HCT116 (cell line): ENCODE results near the gene PARP9. TPM values are rescaled to one million over a fixed set of nuclear protein-coding genes. Genes with fewer than 3 reads are reported as not detected.

Source experiments
- ATAC-seq: fragments of 200-7000 bp; cut with Tn5 transposase; 2 replicates; pipeline ENCODE4 v1.9.1; 2020; ENCODE audit warnings: mild to moderate bottlenecking, moderate library complexity
- BruUV-seq: library from RNA; stranded (reverse); fragments of 400-500 nt; replicated peaks from 2 replicates; lab custom pipeline; 2021; lab: Mats Ljungman, UMichigan
- CTCF ChIA-PET: fragments of 300-600 bp; sonication (Branson Sonifier 250); formaldehyde crosslinking; loops from one replicate; lab custom pipeline; 2021; ENCODE audit warnings: antibody characterized with exemption; lab: Charles Lee
- POLR2A ChIA-PET: fragments of 300-600, 350-600 bp; sonication (Branson Sonifier 250); formaldehyde crosslinking; loops from one replicate; lab custom pipeline; 2021; ENCODE audit warnings: antibody characterized with exemption; lab: Charles Lee
- RAD21 ChIA-PET, 2 experiments: fragments of 300-600 bp; sonication (Branson Sonifier 250); formaldehyde crosslinking; loops; one replicate each; lab custom pipeline; 2023; ENCODE audit warnings: low total read pairs in 2 of 2; ENCODE audit not compliant: uncharacterized antibody in 2 of 2, unreplicated experiment in 2 of 2, low non-redundant PET in 1 of 2; lab: Charles Lee
- DNase-seq: peaks from one replicate; pipeline ENCODE4 v3.0.0-alpha.2; 2010; ENCODE audit warnings: low read depth, low spot score
- H2AFZ ChIP-seq: fragments of 200-600 bp; shearing (Covaris generic), sonication (generic); 2 replicates; pipeline ENCODE4 v1.6.1; 2017; ENCODE audit warnings: low read depth, mixed run types, mixed read lengths, antibody characterized with exemption, low read length; ENCODE audit not compliant: poor library complexity, severe bottlenecking
- H3K27ac ChIP-seq: 2 replicates; pipeline ENCODE4 v1.5.1; 2012; ENCODE audit warnings: low read depth, low read length
- H3K27me3 ChIP-seq: fragments of 200-600 bp; sonication (generic); 2 replicates; pipeline ENCODE4 v1.6.1; 2016; ENCODE audit warnings: mixed run types, low read length, mixed read lengths; ENCODE audit not compliant: insufficient read depth
- H3K36me3 ChIP-seq, 2 experiments: fragments of 200-500 bp in 1 of 2; fragments of 200-600 bp in 1 of 2; sonication (Bioruptor generic) in 1 of 2; sonication (generic) in 1 of 2; 2 replicates each; pipeline versions ENCODE4 v1.5.1 to v1.6.1; 2014 to 2016; ENCODE audit warnings: low read length in 2 of 2, inconsistent platforms in 1 of 2, mixed read lengths in 1 of 2, mixed run types in 1 of 2; ENCODE audit not compliant: insufficient read depth in 2 of 2, control insufficient read depth in 1 of 2
- H3K4me1 ChIP-seq, 2 experiments: fragments of 200-600 bp in 1 of 2; sonication (generic) in 1 of 2; 2 replicates each; pipeline versions ENCODE4 v1.5.1 to v1.6.1; 2012 to 2017; ENCODE audit warnings: low read length in 2 of 2, inconsistent platforms in 1 of 2, mild to moderate bottlenecking in 1 of 2, mixed read lengths in 1 of 2, mixed run types in 1 of 2, moderate library complexity in 1 of 2; ENCODE audit not compliant: insufficient read depth in 2 of 2, control insufficient read depth in 1 of 2
- H3K4me2 ChIP-seq: fragments of 200-600 bp; sonication (generic); 2 replicates; pipeline ENCODE4 v1.6.1; 2017; ENCODE audit warnings: mixed run types, low read length, mixed read lengths
- H3K4me3 ChIP-seq, 2 experiments: fragments of 200-600 bp in 1 of 2; sonication (generic) in 1 of 2; replicated peaks in 1 of 2; 2 replicates each; pipeline ENCODE4 v1.5.1; 2011 to 2016; ENCODE audit warnings: low read length in 2 of 2, control low read depth in 1 of 2, low read depth in 1 of 2, mild to moderate bottlenecking in 1 of 2, mixed read lengths in 1 of 2, mixed run types in 1 of 2
- H3K79me2 ChIP-seq: fragments of 200-600 bp; sonication (generic); 2 replicates; pipeline ENCODE4 v1.6.1; 2017; ENCODE audit warnings: mild to moderate bottlenecking, mixed run types, low read length, moderate library complexity, mixed read lengths; ENCODE audit not compliant: insufficient read depth
- H3K9ac ChIP-seq: fragments of 200-600 bp; sonication (generic); 2 replicates; pipeline ENCODE4 v1.6.1; 2016; ENCODE audit warnings: low read length, mixed read lengths
- H3K9me2 ChIP-seq: fragments of 200-600 bp; sonication (generic), shearing (Covaris generic); 2 replicates; pipeline ENCODE4 v1.6.1; 2017; ENCODE audit warnings: mixed run types, mild to moderate bottlenecking, moderate library complexity; ENCODE audit not compliant: insufficient read depth
- H3K9me3 ChIP-seq, 2 experiments: fragments of 200-500 bp in 1 of 2; fragments of 200-600 bp in 1 of 2; sonication (Bioruptor generic) in 1 of 2; sonication (generic) in 1 of 2; 2 replicates each; pipeline ENCODE4 v1.6.1; 2014 to 2017; ENCODE audit warnings: low read length in 2 of 2, mixed read lengths in 2 of 2, inconsistent platforms in 1 of 2, low read depth in 1 of 2, mild to moderate bottlenecking in 1 of 2, mixed run types in 1 of 2, moderate library complexity in 1 of 2; ENCODE audit not compliant: control insufficient read depth in 1 of 2, insufficient read depth in 1 of 2
- H4K20me1 ChIP-seq: fragments of 200-600 bp; sonication (generic), shearing (Covaris generic); 2 replicates; pipeline ENCODE4 v1.6.1; 2017; ENCODE audit warnings: mixed run types, mild to moderate bottlenecking, moderate library complexity; ENCODE audit not compliant: insufficient read depth
- CBX3 ChIP-seq: IDR thresholded peaks from 2 replicates; pipeline ENCODE4 v1.6.1; 2012; ENCODE audit warnings: low read depth
- CEBPB ChIP-seq: IDR thresholded peaks from 2 replicates; pipeline ENCODE4 v1.6.1; 2012; ENCODE audit warnings: low read depth
- EGR1 ChIP-seq: IDR thresholded peaks from 2 replicates; pipeline ENCODE4 v1.6.1; 2012; ENCODE audit warnings: low read depth
- EZH2 ChIP-seq: fragments of 200-600 bp; sonication (generic); IDR thresholded peaks from 2 replicates; pipeline ENCODE4 v1.6.1; 2017; ENCODE audit warnings: antibody characterized with exemption, mixed run types
- EZH2phosphoT487 ChIP-seq: fragments of 200-600 bp; IDR thresholded peaks from 2 replicates; pipeline ENCODE4 v1.6.1; 2018; ENCODE audit warnings: antibody characterized with exemption, borderline replicate concordance
- FOSL1 ChIP-seq: IDR thresholded peaks from 2 replicates; pipeline ENCODE4 v1.6.1; 2012; ENCODE audit warnings: low read depth
- POLR2A ChIP-seq: IDR thresholded peaks from 2 replicates; pipeline ENCODE4 v1.7.0; 2011; ENCODE audit warnings: borderline replicate concordance; ENCODE audit not compliant: insufficient read depth, insufficient read length; ENCODE audit errors: extremely low read depth
- POLR2AphosphoS5 ChIP-seq: IDR thresholded peaks from 2 replicates; pipeline ENCODE4 v1.6.1; 2011; ENCODE audit warnings: mild to moderate bottlenecking, low read depth, low read length, moderate library complexity
- SP1 ChIP-seq: IDR thresholded peaks from 2 replicates; pipeline ENCODE4 v1.6.1; 2012; ENCODE audit warnings: low read depth
- SRF ChIP-seq: IDR thresholded peaks from 2 replicates; pipeline ENCODE4 v1.6.1; 2012; ENCODE audit warnings: low read depth
- YY1 ChIP-seq: IDR thresholded peaks from 2 replicates; pipeline ENCODE4 v1.6.1; 2011; ENCODE audit warnings: low read length, low read depth, moderate library complexity, mild to moderate bottlenecking; ENCODE audit not compliant: insufficient replicate concordance; ENCODE audit errors: extremely low read depth
- ZFX ChIP-seq: fragments of 450-650 bp; IDR thresholded peaks from 2 replicates; pipeline ENCODE4 v1.6.1; 2017
- intact Hi-C: fragments of 100-400 bp; cut with micrococcal nuclease; formaldehyde crosslinking; loops from 2 replicates; pipeline ENCODE4 v1.10.0; 2022
- total RNA-seq: library from RNA; stranded (reverse); gene quantifications from one replicate; pipeline ENCODE4 v1.2.1, GENCODE V29; 2021; ENCODE audit not compliant: unreplicated experiment
- TF ChIP-seq, protein P1 (sequence below): IDR thresholded peaks from 2 replicates; pipeline ENCODE4 v1.6.1; 2011; ENCODE audit warnings: mild to moderate bottlenecking, low read length, moderate library complexity; ENCODE audit not compliant: insufficient replicate concordance; ENCODE audit errors: extremely low read depth
- TF ChIP-seq, protein P2 (sequence below), 3 experiments: fragments of 200-600 bp in 1 of 3; sonication (generic) in 1 of 3; IDR thresholded peaks in 2 of 3; conservative IDR thresholded peaks in 1 of 3; 2 replicates each; pipeline ENCODE4 v1.5.1; 2012 to 2017; ENCODE audit warnings: low read depth in 2 of 3, low read length in 2 of 3, antibody characterized with exemption in 1 of 3, borderline replicate concordance in 1 of 3, control low read depth in 1 of 3, mild to moderate bottlenecking in 1 of 3, mixed read lengths in 1 of 3, mixed run types in 1 of 3, moderate library complexity in 1 of 3; ENCODE audit not compliant: insufficient read depth in 1 of 3
- TF ChIP-seq, protein P3 (sequence below): IDR thresholded peaks from 2 replicates; pipeline ENCODE4 v1.6.1; 2012
- TF ChIP-seq, protein P4 (sequence below): IDR thresholded peaks from 2 replicates; pipeline ENCODE4 v1.6.1; 2012; ENCODE audit warnings: low read depth

Gene PARP9
- total RNA-seq, 1 experiment from 2014 or later: 9.5 TPM

DNA sequence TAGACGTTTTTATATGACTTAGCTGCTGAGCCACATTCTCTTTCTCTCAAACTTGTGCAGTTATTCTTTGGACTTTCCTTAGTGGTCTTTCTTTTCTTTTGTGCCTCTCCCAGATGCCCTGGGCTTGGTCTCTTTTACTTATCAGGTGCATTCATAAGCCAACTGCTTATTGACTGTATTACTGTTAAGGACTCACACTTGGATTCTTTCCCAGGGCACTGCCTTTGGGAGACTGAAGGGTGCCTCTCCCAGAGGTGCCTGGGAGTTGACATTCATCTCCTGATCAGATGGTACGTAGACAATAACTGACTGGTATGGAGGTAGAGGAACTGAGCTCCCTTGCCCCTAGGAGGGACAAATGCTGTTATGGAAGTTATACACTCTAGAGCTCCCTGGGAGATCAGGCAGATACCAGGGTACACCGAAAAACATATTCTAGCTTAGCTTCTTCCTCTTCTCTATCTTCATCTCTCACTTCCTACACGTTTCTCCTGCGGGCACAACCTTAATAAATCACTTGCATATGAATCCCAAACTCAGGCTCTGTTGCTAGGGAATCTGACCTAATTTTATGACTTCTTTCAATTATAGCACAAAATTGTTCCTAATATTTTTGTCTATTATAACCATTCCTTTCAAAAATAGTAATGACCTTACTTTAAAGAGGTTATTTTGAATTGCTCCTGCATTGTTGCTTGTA lies 38.1 kb upstream of the PARP9 start:
- ChIA-PET RAD21 (no interaction called here), CTCF (no interaction called here), POLR2A (no interaction called here)
- H3K9ac ChIP-seq: no peak overlapping the region
- no peaks in the 10 kb centered on the region for H3K79me2 ChIP-seq
- H3K27ac ChIP-seq: no peak overlapping the region
- no peak overlapping the region for H3K4me3 ChIP-seq
- H3K9me2 ChIP-seq: no peaks in the 10 kb centered on the region
- ATAC-seq: no peak
- H3K9me3 ChIP-seq: no peaks in the 10 kb centered on the region
- no TSS peak for BruUV-seq
- no peaks in the 10 kb centered on the region for H3K36me3 ChIP-seq
- TF ChIP-seq POLR2A (no peak), EZH2phosphoT487 (no peak), ZFX (no peak), EZH2 (no peak), SP1 (no peak), POLR2AphosphoS5 (no peak), YY1 (no peak), CBX3 (no peak), CEBPB (no peak), EGR1 (no peak), SRF (no peak), FOSL1 (no peak)
- TF ChIP-seq, protein P1, sequence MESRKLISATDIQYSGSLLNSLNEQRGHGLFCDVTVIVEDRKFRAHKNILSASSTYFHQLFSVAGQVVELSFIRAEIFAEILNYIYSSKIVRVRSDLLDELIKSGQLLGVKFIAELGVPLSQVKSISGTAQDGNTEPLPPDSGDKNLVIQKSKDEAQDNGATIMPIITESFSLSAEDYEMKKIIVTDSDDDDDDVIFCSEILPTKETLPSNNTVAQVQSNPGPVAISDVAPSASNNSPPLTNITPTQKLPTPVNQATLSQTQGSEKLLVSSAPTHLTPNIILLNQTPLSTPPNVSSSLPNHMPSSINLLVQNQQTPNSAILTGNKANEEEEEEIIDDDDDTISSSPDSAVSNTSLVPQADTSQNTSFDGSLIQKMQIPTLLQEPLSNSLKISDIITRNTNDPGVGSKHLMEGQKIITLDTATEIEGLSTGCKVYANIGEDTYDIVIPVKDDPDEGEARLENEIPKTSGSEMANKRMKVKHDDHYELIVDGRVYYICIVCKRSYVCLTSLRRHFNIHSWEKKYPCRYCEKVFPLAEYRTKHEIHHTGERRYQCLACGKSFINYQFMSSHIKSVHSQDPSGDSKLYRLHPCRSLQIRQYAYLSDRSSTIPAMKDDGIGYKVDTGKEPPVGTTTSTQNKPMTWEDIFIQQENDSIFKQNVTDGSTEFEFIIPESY: no peak
- TF ChIP-seq, protein P2, sequence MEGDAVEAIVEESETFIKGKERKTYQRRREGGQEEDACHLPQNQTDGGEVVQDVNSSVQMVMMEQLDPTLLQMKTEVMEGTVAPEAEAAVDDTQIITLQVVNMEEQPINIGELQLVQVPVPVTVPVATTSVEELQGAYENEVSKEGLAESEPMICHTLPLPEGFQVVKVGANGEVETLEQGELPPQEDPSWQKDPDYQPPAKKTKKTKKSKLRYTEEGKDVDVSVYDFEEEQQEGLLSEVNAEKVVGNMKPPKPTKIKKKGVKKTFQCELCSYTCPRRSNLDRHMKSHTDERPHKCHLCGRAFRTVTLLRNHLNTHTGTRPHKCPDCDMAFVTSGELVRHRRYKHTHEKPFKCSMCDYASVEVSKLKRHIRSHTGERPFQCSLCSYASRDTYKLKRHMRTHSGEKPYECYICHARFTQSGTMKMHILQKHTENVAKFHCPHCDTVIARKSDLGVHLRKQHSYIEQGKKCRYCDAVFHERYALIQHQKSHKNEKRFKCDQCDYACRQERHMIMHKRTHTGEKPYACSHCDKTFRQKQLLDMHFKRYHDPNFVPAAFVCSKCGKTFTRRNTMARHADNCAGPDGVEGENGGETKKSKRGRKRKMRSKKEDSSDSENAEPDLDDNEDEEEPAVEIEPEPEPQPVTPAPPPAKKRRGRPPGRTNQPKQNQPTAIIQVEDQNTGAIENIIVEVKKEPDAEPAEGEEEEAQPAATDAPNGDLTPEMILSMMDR (IDR thresholded peaks at IDR 0.05 in 2 of 3, conservative IDR thresholded peaks at IDR 0.05 in 1 of 3; ENCODE audit: borderline replicate concordance in 1 of 3, insufficient read depth in 1 of 3, low read depth in 2 of 3, low read length in 2 of 3): no peak
- TF ChIP-seq, protein P3, sequence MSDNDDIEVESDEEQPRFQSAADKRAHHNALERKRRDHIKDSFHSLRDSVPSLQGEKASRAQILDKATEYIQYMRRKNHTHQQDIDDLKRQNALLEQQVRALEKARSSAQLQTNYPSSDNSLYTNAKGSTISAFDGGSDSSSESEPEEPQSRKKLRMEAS: no peak
- TF ChIP-seq, protein P4, sequence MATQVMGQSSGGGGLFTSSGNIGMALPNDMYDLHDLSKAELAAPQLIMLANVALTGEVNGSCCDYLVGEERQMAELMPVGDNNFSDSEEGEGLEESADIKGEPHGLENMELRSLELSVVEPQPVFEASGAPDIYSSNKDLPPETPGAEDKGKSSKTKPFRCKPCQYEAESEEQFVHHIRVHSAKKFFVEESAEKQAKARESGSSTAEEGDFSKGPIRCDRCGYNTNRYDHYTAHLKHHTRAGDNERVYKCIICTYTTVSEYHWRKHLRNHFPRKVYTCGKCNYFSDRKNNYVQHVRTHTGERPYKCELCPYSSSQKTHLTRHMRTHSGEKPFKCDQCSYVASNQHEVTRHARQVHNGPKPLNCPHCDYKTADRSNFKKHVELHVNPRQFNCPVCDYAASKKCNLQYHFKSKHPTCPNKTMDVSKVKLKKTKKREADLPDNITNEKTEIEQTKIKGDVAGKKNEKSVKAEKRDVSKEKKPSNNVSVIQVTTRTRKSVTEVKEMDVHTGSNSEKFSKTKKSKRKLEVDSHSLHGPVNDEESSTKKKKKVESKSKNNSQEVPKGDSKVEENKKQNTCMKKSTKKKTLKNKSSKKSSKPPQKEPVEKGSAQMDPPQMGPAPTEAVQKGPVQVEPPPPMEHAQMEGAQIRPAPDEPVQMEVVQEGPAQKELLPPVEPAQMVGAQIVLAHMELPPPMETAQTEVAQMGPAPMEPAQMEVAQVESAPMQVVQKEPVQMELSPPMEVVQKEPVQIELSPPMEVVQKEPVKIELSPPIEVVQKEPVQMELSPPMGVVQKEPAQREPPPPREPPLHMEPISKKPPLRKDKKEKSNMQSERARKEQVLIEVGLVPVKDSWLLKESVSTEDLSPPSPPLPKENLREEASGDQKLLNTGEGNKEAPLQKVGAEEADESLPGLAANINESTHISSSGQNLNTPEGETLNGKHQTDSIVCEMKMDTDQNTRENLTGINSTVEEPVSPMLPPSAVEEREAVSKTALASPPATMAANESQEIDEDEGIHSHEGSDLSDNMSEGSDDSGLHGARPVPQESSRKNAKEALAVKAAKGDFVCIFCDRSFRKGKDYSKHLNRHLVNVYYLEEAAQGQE: no peak
- no peaks in the 10 kb centered on the region for H3K27me3 ChIP-seq
- intact Hi-C loops: no loop called here
- no peak overlapping the region for H2AFZ ChIP-seq
- no peak overlapping the region for H3K4me2 ChIP-seq
- DNase-seq: no peak
- H4K20me1 ChIP-seq: no peaks in the 10 kb centered on the region
- no peaks in the 10 kb centered on the region for H3K4me1 ChIP-seq
